Kidney epithelial cell (primary cell): ENCODE measurements around the gene ZNF536. TPM values are rescaled to one million over a fixed set of nuclear protein-coding genes. Genes with fewer than 3 reads are reported as not detected.
"Not testable (repeated sequence)": the region's sequence is repeated elsewhere in the genome, so short reads cannot be mapped to it uniquely, and the experiment has no call there.

Experiments
- DNase-seq: peaks from one replicate; pipeline ENCODE4 v3.0.0-alpha.2; 2010; ENCODE audit warnings: low read depth
- H3K27me3 ChIP-seq: 2 replicates; pipeline ENCODE4 v1.6.0; 2011; ENCODE audit warnings: low read length; ENCODE audit not compliant: control insufficient read depth, insufficient read depth
- H3K36me3 ChIP-seq: 2 replicates; pipeline ENCODE4 v1.5.1; 2011; ENCODE audit warnings: low read length; ENCODE audit not compliant: control insufficient read depth, insufficient read depth
- H3K4me3 ChIP-seq: 2 replicates; pipeline ENCODE4 v1.5.1; 2011; ENCODE audit warnings: low read depth, mild to moderate bottlenecking, control low read depth, low read length
- total RNA-seq: library from RNA; depleted of rRNA; stranded (reverse); fragments of >200 nt; gene quantifications from 2 replicates; pipeline ENCODE4 v1.2.3, GENCODE V29; 2015
- TF ChIP-seq, protein P1 (sequence below): IDR thresholded peaks from 2 replicates; pipeline ENCODE4 v1.5.1; 2011; ENCODE audit warnings: mild to moderate bottlenecking, moderate library complexity, low read length, control low read depth, inconsistent platforms; ENCODE audit not compliant: insufficient read depth, poor library complexity, severe bottlenecking

Gene ZNF536
- total RNA-seq, 1 donor from 2014 or later = 0.13 TPM

GRCh38 chr19:30497034-30497433 lies 124.8 kb downstream of the ZNF536 start:
- H3K4me3 ChIP-seq = no peak overlapping the region
- H3K27me3 ChIP-seq = no peaks in the 10 kb centered on the region
- H3K36me3 ChIP-seq = no peaks in the 10 kb centered on the region
- TF ChIP-seq, protein P1, sequence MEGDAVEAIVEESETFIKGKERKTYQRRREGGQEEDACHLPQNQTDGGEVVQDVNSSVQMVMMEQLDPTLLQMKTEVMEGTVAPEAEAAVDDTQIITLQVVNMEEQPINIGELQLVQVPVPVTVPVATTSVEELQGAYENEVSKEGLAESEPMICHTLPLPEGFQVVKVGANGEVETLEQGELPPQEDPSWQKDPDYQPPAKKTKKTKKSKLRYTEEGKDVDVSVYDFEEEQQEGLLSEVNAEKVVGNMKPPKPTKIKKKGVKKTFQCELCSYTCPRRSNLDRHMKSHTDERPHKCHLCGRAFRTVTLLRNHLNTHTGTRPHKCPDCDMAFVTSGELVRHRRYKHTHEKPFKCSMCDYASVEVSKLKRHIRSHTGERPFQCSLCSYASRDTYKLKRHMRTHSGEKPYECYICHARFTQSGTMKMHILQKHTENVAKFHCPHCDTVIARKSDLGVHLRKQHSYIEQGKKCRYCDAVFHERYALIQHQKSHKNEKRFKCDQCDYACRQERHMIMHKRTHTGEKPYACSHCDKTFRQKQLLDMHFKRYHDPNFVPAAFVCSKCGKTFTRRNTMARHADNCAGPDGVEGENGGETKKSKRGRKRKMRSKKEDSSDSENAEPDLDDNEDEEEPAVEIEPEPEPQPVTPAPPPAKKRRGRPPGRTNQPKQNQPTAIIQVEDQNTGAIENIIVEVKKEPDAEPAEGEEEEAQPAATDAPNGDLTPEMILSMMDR = no peak
- no peak for DNase-seq

DNA sequence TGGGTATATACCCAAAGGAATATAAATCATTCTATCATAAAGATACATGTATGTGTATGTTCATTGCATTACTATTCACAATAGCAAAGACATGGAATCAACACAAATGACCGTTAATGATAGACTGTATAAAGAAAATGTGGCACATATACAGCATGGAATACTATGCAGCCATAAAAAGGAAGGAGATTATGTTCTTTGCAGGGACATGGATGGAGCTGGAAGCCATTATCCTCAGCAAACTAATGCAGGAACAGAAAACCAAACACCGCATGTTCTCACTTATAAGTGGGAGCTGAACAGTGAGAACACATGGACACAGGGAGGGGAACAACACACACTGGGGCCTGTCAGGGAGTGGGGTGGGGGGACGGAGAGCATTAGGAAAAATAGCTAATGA lies 125.9 kb downstream of the ZNF536 start:
- not testable (repeated sequence) for H3K4me3 ChIP-seq, DNase-seq, H3K36me3 ChIP-seq, H3K27me3 ChIP-seq

GRCh38 chr19:30498707-30499106 lies 126.5 kb downstream of the ZNF536 start:
- no peak overlapping the region for H3K4me3 ChIP-seq
- no peak for DNase-seq
- TF ChIP-seq, protein P1 = no peak

GRCh38 chr19:30504272-30504671 lies 132.1 kb downstream of the ZNF536 start:
- Histone ChIP-seq H3K36me3 (no peaks in the 10 kb centered on the region), H3K4me3 (no peak overlapping the region), H3K27me3 (no peaks in the 10 kb centered on the region)
- TF ChIP-seq, protein P1 = no peak
- no peak for DNase-seq

More at GRCh38 chr19:30498707-30499106, 126.5 kb downstream of the ZNF536 start:
- no peaks in the 10 kb centered on the region for H3K27me3 ChIP-seq
- no peaks in the 10 kb centered on the region for H3K36me3 ChIP-seq

GRCh38 chr19:30512176-30513081 lies 140.2 kb downstream of the ZNF536 start:
- H3K36me3 ChIP-seq = no peaks in the 10 kb centered on the region
- no peak for DNase-seq
- no peak overlapping the region for H3K4me3 ChIP-seq
- TF ChIP-seq, protein P1 = no peak
- H3K27me3 ChIP-seq = no peaks in the 10 kb centered on the region

GRCh38 chr19:30513082-30513411 lies 140.9 kb downstream of the ZNF536 start:
- Histone ChIP-seq H3K36me3 (no peaks in the 10 kb centered on the region), H3K4me3 (no peak overlapping the region), H3K27me3 (no peaks in the 10 kb centered on the region)
- TF ChIP-seq, protein P1 = no peak
- no peak for DNase-seq
